Psoas muscle (tissue), 8 donors: ENCODE results near the gene GSTO2. TPM values are rescaled to one million over a fixed set of nuclear protein-coding genes. Genes with fewer than 3 reads are reported as not detected.
A peak's percentile ranks its signal among the peaks of the same experiment; 100 is the strongest.

Experiments
- ATAC-seq, 4 donors: fragments of 200-7000 bp; cut with Tn5 transposase; one replicate each; pipeline ENCODE4 v1.9.1; 2020; ENCODE audit warnings: moderate library complexity in 3 of 4, mild to moderate bottlenecking in 2 of 4
- DNase-seq, 2 donors: peaks; one replicate each; pipeline ENCODE4 v3.0.0-alpha.2; 2020
- H3K27ac ChIP-seq: fragments of 200-600 bp; one replicate; pipeline ENCODE4 v1.8.0; 2022
- H3K27me3 ChIP-seq, 3 donors: fragments of 200-600 bp in 1 of 3; one replicate each; pipeline versions ENCODE4 v1.6.1 to v1.8.0; 2013 to 2022; ENCODE audit warnings: low read length in 2 of 3, mild to moderate bottlenecking in 2 of 3, moderate library complexity in 1 of 3; ENCODE audit not compliant: insufficient read depth in 3 of 3
- H3K36me3 ChIP-seq, 2 donors: fragments of 200-600 bp in 1 of 2; one replicate each; pipeline versions ENCODE4 v1.6.1 to v1.8.0; 2013 to 2022; ENCODE audit warnings: low read depth in 1 of 2, mild to moderate bottlenecking in 1 of 2, moderate library complexity in 1 of 2; ENCODE audit not compliant: insufficient read depth in 1 of 2
- H3K4me1 ChIP-seq: fragments of 200-600 bp; one replicate; pipeline ENCODE4 v1.8.0; 2022
- H3K4me3 ChIP-seq: fragments of 200-600 bp; one replicate; pipeline ENCODE4 v1.8.0; 2022; ENCODE audit warnings: mild to moderate bottlenecking
- H3K9me3 ChIP-seq: fragments of 200-600 bp; one replicate; pipeline ENCODE4 v1.8.0; 2022
- WGBS, 3 donors: extraction: QIAGEN DNeasy Blood & Tissue Kit; methylation state at CpG; one replicate each; pipeline versions ENCODE4 v1.1.6 to v1.1.7; 2013; 5-methylcytosine and 5-hydroxymethylcytosine counted together
- intact Hi-C, 2 donors: fragments of 100-400 bp; cut with DNase I; formaldehyde crosslinking; loops; one replicate each; pipeline versions ENCODE4 v1.11.0 to v1.14.2; 2022
- long read RNA-seq, 2 donors: library from polyadenylated mRNA; unstranded; transcript quantifications; one replicate each; pipeline ENCODE4 v2.0.0, GENCODE V29; 2021
- polyA plus RNA-seq, 3 donors: library from polyadenylated mRNA; stranded (reverse); fragments of 200-250 nt; gene quantifications; one replicate each; pipeline ENCODE4 v1.2.3, GENCODE V29; 2013
- total RNA-seq, 4 donors: library from RNA; stranded (reverse); fragmentation: NEBNext Ultra II Directional in 2 of 4; extraction: Animal tissue kit (Norgen Biotek cat#: 25700) in 2 of 4; gene quantifications; one replicate each; pipeline versions ENCODE4 v1.2.1 to v1.2.4, GENCODE V29; 2021 to 2023
- TF ChIP-seq, protein P1 (sequence below): fragments of 200-600 bp; IDR thresholded peaks from one replicate; pipeline ENCODE4 v1.8.0; 2022; ENCODE audit warnings: antibody characterized with exemption
- donor health status: healthy with polysubstance abuse.
- donor health status: DM: no; HTN: no; CAD: no; lungs with moderate emphysema.
- donor health status: Bipolar disorder and iron deficiency.
- donor health status: healthy.
- donor health status: DM: yes; HTN: yes; CAD: no.
- donor health status: DM: no; HTN: no; CAD: no.
- donor health status: DM: no; HTN: no; CAD: no.
- donor health status: DM: yes; HTN: yes; CAD: no.

Gene GSTO2
- total RNA-seq, result 1 to 10 TPM; 1.2 to 3.3 (median 2.0) TPM
- polyA plus RNA-seq, result 1 to 10 TPM in 2 of 3 donors, under 1 TPM in 1; 0.23 to 4.6 (median 1.1) TPM
- long read RNA-seq, donor 1, partial matches to known transcripts, result 0 of 2 reads
- long read RNA-seq, donor 1, other reads (novel, unspliced or antisense), result 2 of 2 reads
- long read RNA-seq, donor 2, partial matches to known transcripts, result 0 of 1 reads
- long read RNA-seq, donor 2, other reads (novel, unspliced or antisense), result 1 of 1 reads

DNA sequence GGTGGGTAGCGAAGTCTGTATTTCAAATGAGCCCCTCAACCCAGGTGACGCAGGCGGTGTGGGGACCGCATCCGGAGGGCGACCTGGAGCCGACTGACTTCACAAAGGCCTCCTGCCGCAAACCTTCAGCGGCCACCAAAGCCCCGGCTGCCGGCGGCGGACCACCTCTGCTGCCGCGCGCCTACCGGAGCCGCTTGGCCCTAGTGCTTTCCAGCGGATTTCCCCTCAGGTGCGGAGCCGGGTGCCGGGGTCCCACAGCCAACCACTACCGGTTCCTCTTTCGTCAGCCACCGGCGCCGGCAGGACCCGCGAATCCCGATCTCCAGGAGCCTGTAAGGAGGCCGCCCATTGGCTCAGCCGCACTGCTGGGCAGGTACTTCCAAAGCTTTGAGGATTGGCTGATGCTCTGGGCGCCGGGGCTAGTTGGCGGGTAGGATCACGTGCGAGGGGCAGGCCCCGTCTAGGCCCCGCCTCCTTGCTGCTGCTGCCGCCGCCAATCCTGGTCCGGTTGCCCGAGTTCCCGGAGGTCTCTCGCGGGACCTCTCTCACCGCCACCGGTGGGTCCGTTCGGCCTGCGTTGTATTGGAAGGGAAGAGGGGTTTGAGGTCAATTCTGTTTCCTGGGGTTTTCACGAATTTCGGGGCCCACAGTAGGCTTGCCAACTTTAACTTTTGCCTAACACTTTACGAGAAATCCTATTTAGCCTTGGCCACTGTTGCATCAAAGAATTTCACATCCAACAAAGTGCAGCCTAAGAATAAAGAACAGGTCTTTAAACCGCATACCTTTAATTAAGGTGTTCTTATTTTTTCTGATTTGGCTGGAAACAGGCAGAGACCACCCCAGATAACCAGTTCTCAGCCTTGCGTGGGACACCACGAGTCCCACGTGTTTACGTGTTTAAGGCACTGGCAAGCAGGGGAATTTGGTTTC is at the start of gene GSTO2:
Gene GSTO2 (plus strand): TSS at position 472 of the 933 bp plus-strand sequence. CDS start 5,732 bp downstream, outside the sequence.
- TF ChIP-seq, protein P1, sequence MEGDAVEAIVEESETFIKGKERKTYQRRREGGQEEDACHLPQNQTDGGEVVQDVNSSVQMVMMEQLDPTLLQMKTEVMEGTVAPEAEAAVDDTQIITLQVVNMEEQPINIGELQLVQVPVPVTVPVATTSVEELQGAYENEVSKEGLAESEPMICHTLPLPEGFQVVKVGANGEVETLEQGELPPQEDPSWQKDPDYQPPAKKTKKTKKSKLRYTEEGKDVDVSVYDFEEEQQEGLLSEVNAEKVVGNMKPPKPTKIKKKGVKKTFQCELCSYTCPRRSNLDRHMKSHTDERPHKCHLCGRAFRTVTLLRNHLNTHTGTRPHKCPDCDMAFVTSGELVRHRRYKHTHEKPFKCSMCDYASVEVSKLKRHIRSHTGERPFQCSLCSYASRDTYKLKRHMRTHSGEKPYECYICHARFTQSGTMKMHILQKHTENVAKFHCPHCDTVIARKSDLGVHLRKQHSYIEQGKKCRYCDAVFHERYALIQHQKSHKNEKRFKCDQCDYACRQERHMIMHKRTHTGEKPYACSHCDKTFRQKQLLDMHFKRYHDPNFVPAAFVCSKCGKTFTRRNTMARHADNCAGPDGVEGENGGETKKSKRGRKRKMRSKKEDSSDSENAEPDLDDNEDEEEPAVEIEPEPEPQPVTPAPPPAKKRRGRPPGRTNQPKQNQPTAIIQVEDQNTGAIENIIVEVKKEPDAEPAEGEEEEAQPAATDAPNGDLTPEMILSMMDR, result no peak
- WGBS, 3 donors, result 1 to 4% (median 2%) methylated on average over 50 to 59 of the region's 59 CpGs
- H3K27me3 ChIP-seq, result no peaks in the 10 kb centered on the region
- H3K4me3 ChIP-seq, result peak within 1 kb of the TSS; percentile 76
- H3K36me3 ChIP-seq, result peaks cover 4 to 42% of the 10 kb centered on the region in 2 donors
- ATAC-seq (peak; percentile 99 to 100 (median 100)), DNase-seq (peak; percentile 99 to 100)
- intact Hi-C loops, result no loop called here
- H3K27ac ChIP-seq, result peak within 1 kb of the TSS; percentile 86
- peaks cover 9% of the 10 kb centered on the region for H3K4me1 ChIP-seq
- no peaks in the 10 kb centered on the region for H3K9me3 ChIP-seq

DNA sequence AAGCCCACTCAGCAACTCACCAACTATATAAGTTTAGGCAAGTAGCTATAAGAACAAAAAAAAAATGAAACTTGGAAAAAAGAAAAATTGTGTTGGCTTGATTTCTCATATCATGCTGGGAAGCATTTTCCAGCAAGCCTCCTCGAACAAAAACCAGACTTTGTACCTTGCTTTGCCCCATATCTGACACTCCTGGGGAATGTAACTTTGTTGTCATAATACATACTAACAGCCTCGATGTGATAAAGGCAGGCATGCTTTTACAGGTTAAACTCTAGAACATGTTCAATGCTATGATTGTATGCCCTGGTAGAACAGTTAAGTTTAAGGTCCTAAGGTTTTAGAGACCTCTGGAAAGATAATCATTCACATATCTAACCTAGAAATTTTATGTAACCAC is 48.5 kb upstream of the GSTO2 start:
- H3K4me3 ChIP-seq, result no peak overlapping the region
- WGBS, 3 donors, result 76 to 83% (median 81%) methylated on average over 2 of the region's 2 CpGs
- no peaks in the 10 kb centered on the region for H3K36me3 ChIP-seq
- intact Hi-C loops, result no loop called here
- no peaks in the 10 kb centered on the region for H3K9me3 ChIP-seq
- H3K27me3 ChIP-seq, result peaks cover 0 to 10% (median 0%) of the 10 kb centered on the region in 3 donors
- DNase-seq (no peak), ATAC-seq (no peak)
- no peak overlapping the region for H3K27ac ChIP-seq
- no peaks in the 10 kb centered on the region for H3K4me1 ChIP-seq
- TF ChIP-seq, protein P1, result no peak

DNA sequence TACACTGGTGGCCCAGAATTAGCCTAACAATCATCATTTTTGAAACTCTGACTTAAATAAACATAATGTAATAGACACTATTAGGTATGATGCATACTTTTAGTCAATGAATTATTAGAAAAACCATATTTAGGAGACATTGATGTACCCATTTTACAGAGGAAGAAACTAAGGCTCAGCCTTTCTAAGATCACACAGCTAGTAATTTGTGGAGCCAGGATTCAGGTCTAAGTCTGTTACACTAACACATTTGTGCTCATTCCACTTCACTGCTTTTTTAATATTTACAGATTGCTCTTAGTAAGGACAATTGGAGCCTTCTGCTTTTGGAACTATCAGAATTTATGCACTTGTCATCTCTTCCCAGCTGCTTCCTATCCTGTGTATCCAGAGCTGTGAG is 45.7 kb upstream of the GSTO2 start:
- Histone ChIP-seq H3K27me3 (no peaks in the 10 kb centered on the region), H3K4me3 (no peak overlapping the region), H3K4me1 (no peaks in the 10 kb centered on the region), H3K27ac (no peak overlapping the region), H3K36me3 (no peaks in the 10 kb centered on the region), H3K9me3 (no peaks in the 10 kb centered on the region)
- ATAC-seq (no peak), DNase-seq (no peak)
- intact Hi-C loops, result no loop called here
- TF ChIP-seq, protein P1, result no peak

DNA sequence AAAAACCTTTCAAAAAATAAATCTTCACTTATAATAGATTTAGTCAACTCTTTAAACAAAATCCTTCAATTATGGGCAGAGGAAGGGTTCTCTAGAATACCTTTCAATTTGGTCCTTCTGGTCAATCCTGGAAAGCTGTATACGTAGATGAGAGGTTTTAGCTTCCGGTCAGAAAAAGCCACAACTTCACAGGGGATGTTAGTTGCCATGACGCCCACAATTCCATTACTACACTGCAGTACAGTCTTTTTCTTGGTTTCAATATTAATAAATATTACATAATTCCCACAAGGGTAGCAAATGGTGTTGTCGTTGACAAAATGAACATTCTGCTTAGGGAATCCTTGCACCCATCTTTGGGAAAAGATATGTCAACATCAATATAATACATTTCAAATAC is 38.5 kb upstream of the GSTO2 start:
- Histone ChIP-seq H3K36me3 (no peaks in the 10 kb centered on the region), H3K9me3 (no peaks in the 10 kb centered on the region), H3K4me1 (peaks cover 7% of the 10 kb centered on the region), H3K27me3 (no peaks in the 10 kb centered on the region), H3K27ac (no peak overlapping the region), H3K4me3 (no peak overlapping the region)
- intact Hi-C loops, result no loop called here
- ATAC-seq (no peak), DNase-seq (no peak)
- TF ChIP-seq, protein P1, result no peak
- WGBS, 3 donors, result 72 to 79% (median 79%) methylated on average over 4 of the region's 4 CpGs
